Measurements from ENCODE around the gene CRB3.

GRCh38 chr19:6494438-6495036 lies 30.5 kb downstream of the CRB3 start:
- TF ChIP-seq CTCF (IDR thresholded peaks at IDR 0.05) (no peak), POLR2A (IDR thresholded peaks at IDR 0.05) (no peak)
